Inferior parietal cortex (tissue), 1 donor: Measurements from ENCODE around the gene TTLL5.

Experiments
- DNase-seq: peaks from one replicate; pipeline ENCODE4 v3.0.0-alpha.2; 2016; ENCODE audit errors: extremely low spot score

The TTLL5 gene

DNA sequence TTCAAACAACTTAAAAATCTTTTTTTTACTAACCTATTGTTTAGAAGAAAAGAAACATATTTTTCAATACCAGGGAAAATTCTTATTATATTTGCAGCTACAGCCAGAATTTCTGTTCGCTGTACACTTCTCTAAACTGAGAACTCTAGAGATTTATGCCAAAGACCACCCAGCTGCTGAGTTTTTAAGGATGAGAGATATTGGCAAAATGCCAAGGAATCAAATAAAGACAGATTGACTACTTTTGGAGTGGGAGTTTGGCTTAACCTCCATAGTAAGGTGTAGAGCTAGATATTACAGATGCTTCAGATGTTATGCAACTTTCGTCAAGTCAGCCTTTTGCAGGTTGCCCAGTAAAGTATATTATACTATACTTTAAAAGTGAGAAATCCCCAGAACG is 71.8 kb downstream of the TTLL5 start:
- DNase-seq, result no peak

DNA sequence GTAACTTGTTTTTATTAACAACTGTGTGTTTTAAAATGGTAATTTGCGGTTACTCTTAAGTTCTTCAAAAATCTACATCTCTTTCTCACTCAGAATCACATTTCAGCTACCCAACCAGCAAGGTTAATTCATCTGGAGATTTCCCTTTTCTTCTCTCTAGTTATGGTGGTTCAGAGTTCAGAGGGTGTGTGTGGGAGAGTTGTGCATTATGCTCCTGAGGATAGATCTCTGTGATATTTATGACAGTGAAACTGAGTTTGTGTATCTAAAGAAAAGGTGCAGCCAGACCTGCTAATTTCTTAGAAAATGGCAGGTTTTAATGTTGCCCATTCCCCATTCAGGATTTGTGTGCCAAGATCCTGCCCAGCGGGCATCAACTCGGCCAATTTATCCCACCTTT is 73.8 kb downstream of the TTLL5 start:
- no peak for DNase-seq

DNA sequence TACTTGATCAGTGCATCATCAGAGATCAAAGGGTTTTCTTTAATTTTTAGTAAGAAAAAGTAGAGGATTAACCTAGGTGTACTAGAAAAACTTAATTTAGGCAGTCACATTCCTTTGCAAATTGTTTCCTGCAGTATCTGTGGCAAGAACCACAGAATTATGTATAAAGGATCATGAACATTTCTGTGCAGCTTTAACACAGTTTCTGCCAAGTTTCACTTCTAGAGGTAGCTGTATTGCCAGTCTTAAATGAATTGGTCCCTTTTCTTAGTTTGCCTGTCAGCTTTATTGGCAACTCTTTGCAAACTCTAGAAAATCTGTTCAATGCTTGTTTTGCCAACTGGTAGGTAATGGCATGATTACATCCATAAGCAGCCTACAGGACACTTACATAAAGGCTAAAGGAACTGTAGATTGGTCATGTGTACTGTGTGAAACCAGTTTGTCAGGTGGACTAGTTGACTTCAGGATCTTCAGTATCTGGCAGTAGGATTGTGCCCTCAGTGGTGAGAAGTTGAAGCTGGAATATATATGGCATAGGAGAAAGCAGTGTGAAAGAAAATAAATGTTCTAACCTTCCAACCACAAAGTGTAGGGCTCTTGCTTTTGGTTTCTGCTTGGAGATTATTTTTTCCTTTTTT is 75.9 kb downstream of the TTLL5 start:
- DNase-seq, result no peak

DNA sequence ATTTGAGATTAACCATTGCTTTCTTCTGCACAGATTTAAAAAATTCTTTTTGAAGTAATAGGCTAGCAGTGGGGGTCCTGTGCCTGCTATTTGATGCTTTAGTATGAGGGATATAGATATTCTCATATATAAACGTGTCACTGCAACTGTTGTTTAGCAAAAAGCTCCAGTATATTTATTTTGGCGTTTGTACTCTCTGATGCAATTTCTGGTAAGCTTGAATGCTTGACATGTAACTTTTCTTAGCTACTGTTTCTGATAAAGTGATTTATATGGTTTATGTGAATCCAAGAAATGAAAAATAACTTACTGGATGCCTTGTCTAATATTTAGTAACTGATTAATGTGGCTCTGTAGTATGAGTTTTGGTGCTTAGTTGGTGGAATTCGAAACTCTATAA is 77.1 kb downstream of the TTLL5 start:
- DNase-seq, result no peak

DNA sequence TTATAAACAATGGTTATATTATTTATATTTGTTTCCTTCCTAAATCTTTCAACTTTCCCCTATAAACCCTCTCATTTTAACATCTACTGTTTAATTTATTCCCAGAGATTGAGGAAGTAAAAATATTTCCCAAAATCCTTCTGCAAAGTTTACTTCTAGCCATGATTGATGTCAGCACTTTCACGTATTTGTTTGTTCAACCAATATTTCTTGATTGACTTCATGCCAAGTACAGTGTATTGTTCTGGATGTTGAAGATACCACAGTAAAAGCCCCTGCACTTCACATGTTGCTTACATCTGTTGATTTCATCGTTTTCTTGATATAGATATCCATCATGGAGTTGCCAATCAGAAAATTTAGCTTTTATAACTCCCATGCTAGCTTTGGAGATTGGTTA is 81.8 kb downstream of the TTLL5 start:
- no peak for DNase-seq

DNA sequence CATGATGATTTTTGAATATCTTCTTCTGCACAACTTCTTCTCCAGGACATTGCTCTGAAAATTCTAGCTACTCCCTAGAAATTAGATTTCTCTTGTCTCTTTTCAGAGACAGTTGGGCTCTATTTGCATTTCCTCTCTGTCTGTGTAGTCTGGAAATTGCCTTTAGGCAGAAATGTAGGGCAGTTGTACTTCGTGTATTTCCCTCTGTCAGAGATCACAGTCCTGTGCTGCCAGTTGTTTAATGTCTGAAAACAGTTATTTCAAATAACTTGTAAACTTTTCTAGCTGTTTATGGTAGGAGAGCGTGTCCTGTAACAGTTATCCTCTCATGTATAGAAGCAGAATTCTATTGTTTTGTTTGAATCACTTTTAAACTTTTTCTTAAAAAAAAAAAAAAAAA is 86.9 kb downstream of the TTLL5 start:
- DNase-seq, result no peak

DNA sequence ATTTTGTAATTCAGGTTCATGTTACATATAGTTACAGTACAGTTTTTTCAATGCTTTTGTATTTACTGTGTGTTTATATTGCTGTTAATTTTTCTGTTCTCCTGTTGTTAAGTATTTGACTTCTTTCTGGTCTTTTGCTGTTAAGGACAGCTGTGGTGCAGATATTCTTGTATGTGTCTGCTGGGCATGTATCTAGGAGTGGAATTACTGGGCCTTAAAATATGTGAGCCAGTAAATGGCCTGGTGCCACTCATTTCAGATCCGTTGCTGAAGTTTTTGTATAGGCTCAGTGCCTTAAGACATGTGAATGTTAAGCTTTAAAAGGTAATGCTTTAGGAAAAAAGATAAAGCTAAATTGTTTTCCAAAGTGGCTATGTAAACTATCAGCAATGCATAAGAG is 87.3 kb downstream of the TTLL5 start:
- no peak for DNase-seq

DNA sequence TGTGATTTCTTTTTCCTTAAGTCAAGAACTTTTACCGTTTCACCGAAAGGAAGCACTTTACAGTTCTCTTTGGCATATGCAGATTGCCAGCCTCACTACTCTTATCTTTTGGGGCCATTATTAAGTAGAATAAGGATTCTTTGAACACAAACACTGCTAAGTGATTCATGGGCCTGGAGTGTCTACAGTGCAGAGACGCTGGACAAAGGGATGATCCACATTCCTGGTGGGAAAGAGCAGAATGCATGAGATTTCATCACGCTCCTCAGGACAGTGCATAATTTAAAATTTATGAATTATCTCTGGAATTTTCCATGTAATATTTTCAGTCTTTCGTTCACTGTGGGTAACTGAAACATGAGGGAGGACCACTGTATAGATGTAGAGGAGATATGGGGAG is 90.2 kb downstream of the TTLL5 start:
- DNase-seq, result no peak

DNA sequence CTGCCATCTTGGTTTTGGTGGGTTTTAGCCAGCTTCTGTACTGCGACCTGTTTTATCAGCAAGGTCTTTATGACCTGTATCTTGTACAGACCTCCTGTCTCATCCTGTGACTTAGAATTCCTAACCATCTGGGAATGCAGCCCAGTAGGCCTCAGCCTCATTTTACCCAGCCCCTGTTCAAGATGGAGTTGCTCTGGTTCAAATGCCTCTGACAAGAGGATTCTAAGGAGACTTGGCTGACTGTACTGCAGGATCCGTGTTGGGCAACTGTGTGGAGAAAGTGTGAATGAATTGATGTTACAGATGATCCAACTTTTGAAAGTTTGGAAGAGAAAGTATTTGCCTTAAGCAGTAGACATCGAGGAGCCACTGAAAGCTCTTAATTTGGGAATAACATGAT is 91.0 kb downstream of the TTLL5 start:
- DNase-seq, result no peak

DNA sequence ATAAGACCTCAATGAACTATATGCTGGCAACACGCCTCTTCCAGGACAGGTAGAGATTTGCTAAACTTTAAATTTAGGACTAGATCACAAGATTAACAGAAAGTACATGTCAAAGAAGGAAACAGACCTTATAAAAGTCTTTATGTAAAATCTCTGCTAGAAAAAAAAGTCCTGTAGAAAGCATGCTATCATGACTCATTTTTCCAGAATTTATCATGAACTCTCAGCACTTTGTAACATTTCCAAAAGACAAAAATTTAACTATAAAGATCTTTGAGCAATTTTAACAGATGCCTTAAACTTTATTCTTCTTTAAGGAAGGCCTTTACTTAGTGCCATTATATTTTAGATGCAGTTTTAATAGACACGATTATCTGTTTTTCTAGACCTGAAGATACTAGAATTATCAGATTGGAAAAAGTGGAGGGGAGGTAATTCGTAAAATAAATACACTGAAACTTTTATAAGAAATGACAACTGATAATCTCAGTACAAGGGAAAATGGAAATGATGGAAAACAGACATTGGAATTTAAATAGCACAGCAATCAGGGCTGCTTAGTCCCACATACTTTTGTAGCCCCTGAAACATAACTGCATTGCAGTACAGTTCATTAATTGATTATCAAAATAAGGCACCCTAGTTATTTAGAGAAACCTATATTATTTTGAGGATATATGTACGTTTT is 92.0 kb downstream of the TTLL5 start:
- no peak for DNase-seq

DNA sequence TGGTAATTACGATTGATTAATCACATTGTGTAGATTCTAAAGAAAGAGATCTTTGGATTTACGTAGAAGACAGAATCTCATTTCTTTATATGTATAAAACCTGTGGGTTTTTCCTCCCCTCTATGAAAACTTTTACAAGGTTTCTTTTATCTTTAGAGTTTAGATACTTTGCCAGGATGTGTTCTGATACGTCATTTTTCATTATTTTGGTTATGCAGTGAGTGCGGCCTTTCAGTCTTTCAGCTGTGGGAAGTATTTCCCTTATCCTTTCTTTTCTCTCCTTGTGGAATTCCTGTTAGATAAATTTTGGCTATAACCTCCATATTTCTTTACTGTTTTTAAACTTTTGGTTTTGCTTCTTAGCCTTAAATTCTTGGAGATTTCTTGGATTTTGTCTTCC is 92.7 kb downstream of the TTLL5 start:
- DNase-seq, result no peak

DNA sequence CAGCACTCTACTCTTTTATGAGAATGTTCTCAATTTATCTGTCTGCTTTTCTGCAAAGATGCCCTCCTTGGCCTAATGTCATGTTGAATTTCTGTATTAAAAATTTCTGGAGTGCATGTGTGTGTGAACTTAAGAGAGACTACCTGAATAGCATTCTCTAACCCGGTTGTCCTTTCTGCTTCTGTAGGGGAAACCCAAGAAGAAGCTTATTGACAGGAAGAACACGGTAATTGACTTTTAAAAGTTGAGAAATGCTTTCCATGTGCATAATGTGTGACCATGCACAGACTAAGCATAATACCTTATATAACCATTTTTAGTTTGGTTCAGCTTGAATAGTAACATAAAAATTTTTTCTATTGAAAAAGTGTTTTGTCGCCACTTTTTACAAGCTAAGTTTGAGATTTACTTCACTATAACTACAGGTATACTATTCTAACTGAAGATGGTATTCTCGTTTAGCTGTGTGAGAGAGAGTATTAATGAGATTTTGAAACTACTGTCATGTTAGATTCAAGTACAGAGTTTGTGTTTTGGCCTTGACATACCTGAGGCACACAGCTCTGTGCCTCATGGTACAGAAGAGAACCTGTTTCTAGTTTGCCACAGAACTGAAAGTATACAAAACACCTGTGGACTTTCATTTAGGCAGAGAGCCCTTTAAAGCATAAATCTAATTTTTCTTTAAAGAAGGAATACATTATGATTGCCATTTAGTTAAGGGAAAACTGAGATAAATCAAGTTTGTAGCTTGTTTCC is 96.8 kb downstream of the TTLL5 start:
- no peak for DNase-seq

DNA sequence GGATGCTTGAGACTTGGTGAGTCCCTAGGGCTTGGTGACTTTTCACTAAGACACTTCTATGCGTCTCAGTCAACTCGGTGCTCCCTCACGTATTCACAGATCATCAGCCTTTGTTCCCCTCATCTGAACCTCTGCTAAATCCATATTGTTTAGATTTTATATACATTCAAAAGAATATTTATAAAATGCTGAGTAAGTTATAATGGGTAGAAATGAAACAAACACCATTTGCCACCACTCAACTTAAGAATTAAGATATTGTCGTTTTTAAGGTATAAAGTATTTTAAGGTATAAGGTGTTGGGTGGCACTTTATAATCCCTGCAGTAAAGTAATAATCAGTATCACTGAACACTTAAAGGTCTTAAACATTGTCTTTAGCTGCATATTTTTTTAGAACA is 103.0 kb downstream of the TTLL5 start:
- no peak for DNase-seq

DNA sequence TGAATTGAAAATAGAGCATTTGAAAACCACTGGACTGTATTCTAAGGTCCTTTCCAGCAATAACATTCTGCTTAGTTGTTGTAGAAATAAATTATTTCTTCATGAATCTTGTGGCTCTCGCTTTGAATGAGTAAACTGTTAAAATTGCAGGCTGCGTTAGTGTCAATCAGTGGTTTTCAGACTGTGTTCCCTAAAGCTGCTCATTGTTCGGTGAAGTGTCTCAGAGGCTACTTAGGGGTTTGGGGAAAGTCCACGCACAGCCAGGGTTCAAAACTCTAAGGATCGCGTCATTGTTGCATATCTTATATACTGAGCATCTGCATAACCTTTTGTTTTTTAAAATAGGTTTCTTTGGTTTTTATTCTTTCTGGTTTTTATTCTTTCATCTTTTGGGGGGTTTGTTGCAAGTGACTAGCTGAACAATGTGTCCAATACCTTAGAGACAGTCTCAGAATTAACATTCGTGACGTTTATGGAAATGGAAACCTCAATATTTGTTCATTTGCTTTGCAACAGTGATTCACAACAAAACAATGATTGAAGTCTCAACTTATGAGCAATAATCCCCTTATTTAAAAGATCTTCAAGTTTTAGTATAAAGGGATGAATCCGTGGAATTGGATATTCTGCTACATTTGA is 108.1 kb downstream of the TTLL5 start:
- no peak for DNase-seq

DNA sequence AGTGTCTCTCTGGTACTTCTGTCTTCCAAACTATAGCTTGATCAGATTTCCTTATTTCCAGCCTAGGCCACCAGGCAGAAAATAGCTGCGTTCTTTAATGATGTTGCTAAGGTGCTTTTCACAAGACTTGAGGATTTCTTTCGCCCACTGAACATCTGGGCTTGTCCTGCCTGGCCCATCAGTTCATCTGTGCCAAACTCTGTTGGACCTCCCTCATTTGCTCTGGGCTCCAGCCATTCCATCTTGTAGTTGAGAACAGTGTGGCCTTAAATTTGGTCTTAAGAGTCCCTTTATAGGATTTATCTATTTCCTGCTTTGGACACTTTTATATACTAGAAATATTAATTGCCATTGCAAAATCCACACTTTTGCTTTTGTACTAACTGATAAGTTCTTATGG is 109.6 kb downstream of the TTLL5 start:
- no peak for DNase-seq

DNA sequence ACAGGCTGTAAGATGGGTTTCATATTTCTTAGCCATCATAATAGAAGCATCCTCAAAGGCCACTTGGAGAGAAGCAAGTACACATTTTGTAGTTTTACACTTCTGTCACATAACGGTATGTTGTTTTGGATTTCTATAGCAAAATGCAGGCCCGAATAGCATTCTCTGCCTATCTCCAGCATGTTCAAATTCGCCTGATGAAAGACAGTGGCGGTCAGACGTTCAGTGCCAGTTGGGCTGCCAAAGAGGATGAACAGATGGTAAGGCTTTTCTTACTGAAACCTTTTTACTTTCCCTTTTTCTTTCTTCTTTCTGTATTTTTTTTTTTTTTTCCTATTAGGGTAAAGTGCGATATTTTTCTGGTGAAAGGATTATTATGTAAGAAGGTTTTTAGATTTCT is 110.5 kb downstream of the TTLL5 start:
- DNase-seq, result no peak

DNA sequence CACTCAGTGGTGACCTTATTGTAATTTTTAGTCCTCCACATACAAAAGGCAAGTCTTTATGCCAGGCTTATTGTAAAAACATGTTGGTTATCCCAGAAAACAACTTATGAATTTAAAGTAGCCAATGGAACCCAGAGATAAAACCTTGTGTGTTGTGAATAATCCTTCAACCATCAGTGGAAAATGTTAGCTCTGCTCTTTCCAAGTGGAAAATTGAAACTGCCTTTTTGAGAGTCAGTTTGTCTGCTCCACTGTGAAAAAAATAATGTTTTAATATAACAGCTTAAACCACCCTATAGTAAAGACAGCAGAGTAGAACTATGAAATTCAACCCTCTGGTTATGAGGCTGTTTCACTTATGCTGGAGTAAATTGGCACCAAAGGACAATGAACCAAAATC is 112.0 kb downstream of the TTLL5 start:
- DNase-seq, result no peak

DNA sequence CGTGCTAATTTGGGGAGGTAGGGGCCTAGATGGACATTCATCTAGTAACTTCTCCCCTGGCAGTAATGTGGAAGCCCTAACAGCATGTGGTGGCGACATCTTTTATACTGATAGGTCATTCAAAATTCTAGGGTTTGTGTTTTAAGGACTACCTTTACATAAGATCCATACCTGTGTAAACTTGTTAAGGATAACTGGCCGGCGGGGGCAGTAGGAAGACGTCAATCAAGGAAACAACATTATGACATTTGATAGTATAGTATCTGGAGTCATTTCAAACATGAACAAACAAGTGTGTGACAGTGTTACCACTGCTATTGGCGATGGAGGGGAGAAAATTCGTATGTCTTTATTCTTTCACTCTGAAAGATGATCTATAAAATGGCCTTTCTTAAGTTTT is 120.0 kb downstream of the TTLL5 start:
- no peak for DNase-seq

DNA sequence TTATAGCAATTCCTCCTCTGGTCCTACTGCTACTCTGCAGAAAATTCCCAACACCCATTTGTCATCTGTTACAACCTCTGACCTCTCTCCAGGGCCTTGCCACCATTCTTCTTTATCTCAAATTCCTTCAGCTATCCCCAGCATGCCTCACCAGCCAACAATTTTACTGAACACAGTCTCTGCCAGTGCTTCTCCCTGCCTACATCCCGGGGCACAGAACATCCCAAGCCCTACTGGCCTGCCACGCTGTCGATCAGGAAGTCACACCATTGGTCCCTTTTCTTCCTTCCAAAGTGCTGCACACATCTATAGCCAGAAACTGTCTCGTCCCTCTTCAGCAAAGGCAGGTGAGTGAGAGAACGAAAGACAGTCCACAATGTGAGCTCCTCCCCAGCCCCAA is 122.1 kb downstream of the TTLL5 start:
- no peak for DNase-seq

DNA sequence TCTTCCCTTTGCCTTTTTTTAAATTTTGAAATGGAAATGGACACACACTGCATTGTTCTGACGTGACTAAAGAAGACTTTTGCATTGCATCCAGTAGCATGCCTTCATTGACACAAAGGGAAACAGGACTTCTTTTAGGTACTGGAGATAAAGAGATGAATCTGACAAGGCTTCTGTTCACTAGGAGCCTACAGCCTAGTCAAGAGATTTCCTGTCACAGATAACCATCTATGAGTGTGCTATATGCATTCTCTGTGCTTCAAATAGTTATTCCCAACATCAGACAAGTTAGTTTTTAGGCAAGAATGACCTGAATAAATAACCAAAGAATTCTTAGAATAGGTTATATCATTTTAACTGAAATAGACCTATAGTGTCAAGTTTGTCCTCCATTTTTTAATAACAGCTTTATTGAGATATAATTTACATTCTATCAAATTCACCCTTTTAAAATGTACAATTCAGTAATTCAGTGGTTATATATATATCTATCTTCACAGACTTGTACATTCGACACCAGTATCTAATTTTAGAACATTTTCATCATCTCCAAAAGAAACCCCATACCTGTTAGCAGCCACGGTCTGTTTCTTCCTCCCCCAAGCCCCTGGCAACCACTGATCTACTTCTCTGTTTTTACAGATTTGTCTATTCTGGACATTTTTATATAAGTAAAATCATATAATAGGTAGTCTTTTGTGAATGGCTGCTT is 122.7 kb downstream of the TTLL5 start:
- no peak for DNase-seq

DNA sequence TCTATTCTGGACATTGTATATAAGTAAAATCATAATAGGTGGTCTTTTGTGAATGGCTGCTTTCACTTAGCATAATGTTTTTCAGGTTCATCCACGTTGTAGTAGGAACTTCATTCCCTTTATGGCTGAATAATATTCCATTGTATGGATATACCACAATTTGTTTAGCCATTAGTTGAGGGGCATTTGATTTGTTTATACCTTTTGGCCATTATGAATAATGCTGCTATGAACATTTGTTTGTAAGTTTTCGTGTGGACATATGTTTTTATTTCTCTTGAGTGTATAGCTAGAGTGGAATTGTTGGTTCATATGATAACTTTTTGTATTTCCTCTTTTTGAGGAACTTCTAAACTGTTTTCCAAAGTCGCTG is 123.3 kb downstream of the TTLL5 start:
- no peak for DNase-seq

DNA sequence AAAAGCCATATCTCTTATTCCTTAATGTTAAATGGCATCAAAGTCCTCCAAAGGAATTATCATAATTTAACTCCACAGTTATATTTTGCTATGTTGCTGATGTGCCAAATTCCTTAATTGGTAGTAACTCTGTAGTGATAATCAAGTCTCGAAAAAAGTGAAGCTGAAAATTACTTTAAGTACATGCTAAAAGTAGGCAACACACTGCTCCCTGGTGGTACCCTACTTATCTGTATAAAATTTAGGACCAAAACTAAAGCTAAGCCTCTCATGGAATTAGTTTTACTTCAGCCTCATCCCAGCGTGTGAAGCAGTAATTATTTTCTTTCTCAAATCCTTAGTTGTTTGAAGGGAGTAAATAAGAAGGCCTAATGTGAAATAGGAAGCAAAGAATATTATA is 132.8 kb downstream of the TTLL5 start:
- DNase-seq, result no peak
